PFSK-1 (cell line): ENCODE results near the gene VTI1B.

Source experiments
- POLR2AphosphoS5 ChIP-seq: IDR thresholded peaks from 2 replicates; pipeline ENCODE4 v1.6.1; 2012; ENCODE audit warnings: low read depth, mild to moderate bottlenecking, control low read depth, low read length, moderate library complexity
- TF ChIP-seq, protein P1 (sequence below), 2 experiments: IDR thresholded peaks; 2 replicates each; pipeline versions ENCODE4 v1.6.1 to v1.8.0; 2011 to 2012; ENCODE audit warnings: low read depth in 2 of 2, low read length in 2 of 2, control low read depth in 1 of 2, inconsistent platforms in 1 of 2, mild to moderate bottlenecking in 1 of 2, moderate library complexity in 1 of 2; ENCODE audit not compliant: insufficient read depth in 1 of 2

DNA sequence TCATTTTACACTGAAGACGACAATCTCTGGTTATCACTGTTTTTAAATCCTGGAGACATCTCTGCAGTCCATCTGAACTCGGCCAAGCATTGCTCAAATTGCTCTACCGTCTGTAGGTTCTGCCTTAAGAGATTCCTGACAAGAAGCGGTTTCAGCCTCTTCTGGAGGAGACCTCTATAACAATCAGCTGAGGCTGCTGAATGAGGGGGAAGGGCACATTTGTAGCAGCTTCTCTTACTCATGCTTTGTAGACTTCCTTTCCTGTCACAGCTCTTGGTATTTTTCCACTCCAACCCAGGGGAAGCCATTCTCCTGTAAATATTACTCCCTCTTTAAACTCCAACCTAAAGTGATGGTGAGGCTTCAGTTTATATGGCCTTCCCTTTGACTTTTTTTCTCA, 51.8 kb downstream of the VTI1B start:
- TF ChIP-seq, protein P1, sequence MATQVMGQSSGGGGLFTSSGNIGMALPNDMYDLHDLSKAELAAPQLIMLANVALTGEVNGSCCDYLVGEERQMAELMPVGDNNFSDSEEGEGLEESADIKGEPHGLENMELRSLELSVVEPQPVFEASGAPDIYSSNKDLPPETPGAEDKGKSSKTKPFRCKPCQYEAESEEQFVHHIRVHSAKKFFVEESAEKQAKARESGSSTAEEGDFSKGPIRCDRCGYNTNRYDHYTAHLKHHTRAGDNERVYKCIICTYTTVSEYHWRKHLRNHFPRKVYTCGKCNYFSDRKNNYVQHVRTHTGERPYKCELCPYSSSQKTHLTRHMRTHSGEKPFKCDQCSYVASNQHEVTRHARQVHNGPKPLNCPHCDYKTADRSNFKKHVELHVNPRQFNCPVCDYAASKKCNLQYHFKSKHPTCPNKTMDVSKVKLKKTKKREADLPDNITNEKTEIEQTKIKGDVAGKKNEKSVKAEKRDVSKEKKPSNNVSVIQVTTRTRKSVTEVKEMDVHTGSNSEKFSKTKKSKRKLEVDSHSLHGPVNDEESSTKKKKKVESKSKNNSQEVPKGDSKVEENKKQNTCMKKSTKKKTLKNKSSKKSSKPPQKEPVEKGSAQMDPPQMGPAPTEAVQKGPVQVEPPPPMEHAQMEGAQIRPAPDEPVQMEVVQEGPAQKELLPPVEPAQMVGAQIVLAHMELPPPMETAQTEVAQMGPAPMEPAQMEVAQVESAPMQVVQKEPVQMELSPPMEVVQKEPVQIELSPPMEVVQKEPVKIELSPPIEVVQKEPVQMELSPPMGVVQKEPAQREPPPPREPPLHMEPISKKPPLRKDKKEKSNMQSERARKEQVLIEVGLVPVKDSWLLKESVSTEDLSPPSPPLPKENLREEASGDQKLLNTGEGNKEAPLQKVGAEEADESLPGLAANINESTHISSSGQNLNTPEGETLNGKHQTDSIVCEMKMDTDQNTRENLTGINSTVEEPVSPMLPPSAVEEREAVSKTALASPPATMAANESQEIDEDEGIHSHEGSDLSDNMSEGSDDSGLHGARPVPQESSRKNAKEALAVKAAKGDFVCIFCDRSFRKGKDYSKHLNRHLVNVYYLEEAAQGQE (IDR thresholded peaks at IDR 0.05; ENCODE audit: insufficient read depth in 1 of 2, low read depth in 2 of 2, low read length in 2 of 2) = no peak
- TF ChIP-seq POLR2AphosphoS5 = no peak
